HUES48 (cell line): ENCODE data around the gene GMEB2.
"Not testable (repeated sequence)": the region's sequence is repeated elsewhere in the genome, so short reads cannot be mapped to it uniquely, and the experiment has no call there.

Experiments used
- H3K27ac ChIP-seq: one replicate; pipeline ENCODE4 v1.7.0; 2013; ENCODE audit warnings: low read depth, low read length, inconsistent platforms
- H3K27me3 ChIP-seq: 2 replicates; pipeline ENCODE4 v1.6.1; 2013; ENCODE audit warnings: mild to moderate bottlenecking, low read length; ENCODE audit not compliant: control insufficient read depth, insufficient read depth
- H3K36me3 ChIP-seq: 2 replicates; pipeline ENCODE4 v1.6.1; 2013; ENCODE audit warnings: low read length; ENCODE audit not compliant: control insufficient read depth, insufficient read depth
- H3K4me1 ChIP-seq: 2 replicates; pipeline ENCODE4 v1.6.1; 2013; ENCODE audit warnings: mild to moderate bottlenecking, low read length; ENCODE audit not compliant: control insufficient read depth, insufficient read depth
- H3K4me3 ChIP-seq: 2 replicates; pipeline ENCODE4 v1.5.1; 2013; ENCODE audit warnings: mild to moderate bottlenecking, low read depth, low read length
- H3K9ac ChIP-seq: 2 replicates; pipeline ENCODE4 v1.6.1; 2013; ENCODE audit warnings: mild to moderate bottlenecking, low read depth, low read length, moderate library complexity
- H3K9me3 ChIP-seq: 2 replicates; pipeline ENCODE4 v1.6.1; 2013; ENCODE audit warnings: low read length; ENCODE audit not compliant: control insufficient read depth, insufficient read depth

Gene GMEB2

DNA sequence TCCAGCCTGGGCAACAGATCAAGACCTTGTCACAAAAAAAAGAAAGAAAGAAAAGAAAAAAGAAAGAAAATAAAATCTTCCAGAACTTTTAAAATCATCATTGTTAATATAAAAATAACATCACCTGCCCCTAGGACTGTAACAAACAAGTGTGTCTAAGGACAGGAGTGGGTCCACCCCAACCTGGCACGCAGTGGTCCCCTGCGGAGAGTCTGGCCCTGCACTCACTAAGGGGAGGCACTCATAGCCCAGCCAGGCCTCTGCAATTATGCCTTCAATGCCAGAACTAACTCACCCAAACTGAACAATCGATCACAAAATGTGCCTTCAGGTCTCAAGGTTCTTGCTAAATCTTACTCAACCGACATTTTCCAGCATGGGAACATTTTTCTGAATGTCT lies 4.8 kb downstream of the GMEB2 start:
- Histone ChIP-seq H3K9me3 (no peaks in the 10 kb centered on the region), H3K4me1 (no peaks in the 10 kb centered on the region; the same call in 1 of the 2 replicates), H3K27me3 (no peaks in the 10 kb centered on the region), H3K9ac (no peak overlapping the region), H3K36me3 (peaks cover 21% of the 10 kb centered on the region), H3K4me3 (no peak overlapping the region), H3K27ac (no peak overlapping the region)

GRCh38 chr20:63620991-63621390 lies 5.9 kb downstream of the GMEB2 start:
- Histone ChIP-seq H3K9ac (no peak overlapping the region), H3K4me1 (no peaks in the 10 kb centered on the region; the same call in 1 of the 2 replicates)

DNA sequence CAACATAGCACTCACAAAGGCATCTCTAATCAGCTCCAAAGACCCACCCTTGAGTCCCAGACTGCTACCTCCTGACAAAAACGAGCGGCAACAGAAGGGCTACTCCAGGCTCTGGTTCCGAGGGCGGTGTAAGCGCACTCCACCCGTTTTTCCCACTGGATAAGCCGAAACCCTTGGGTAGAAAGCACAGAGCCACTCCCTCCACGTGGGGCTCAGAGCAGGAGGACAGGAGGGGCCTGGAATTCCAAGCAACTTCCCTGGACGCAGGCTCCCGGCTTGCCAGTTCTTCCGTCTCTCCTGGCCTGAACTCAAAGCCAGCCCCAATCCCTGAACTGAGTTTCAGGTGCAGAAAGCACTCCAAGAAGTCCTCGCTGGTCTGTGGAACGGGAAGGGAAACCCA lies 7.4 kb downstream of the GMEB2 start:
- Histone ChIP-seq H3K9me3 (no peaks in the 10 kb centered on the region), H3K4me3 (no peak overlapping the region), H3K36me3 (peaks cover 36% of the 10 kb centered on the region), H3K27me3 (no peaks in the 10 kb centered on the region), H3K27ac (no peak overlapping the region), H3K9ac (no peak overlapping the region), H3K4me1 (no peaks in the 10 kb centered on the region)

More at GRCh38 chr20:63620991-63621390, 5.9 kb downstream of the GMEB2 start:
- no peak overlapping the region for H3K4me3 ChIP-seq
- no peaks in the 10 kb centered on the region for H3K9me3 ChIP-seq
- no peaks in the 10 kb centered on the region for H3K27me3 ChIP-seq
- H3K27ac ChIP-seq: no peak overlapping the region
- peaks cover 30% of the 10 kb centered on the region for H3K36me3 ChIP-seq

DNA sequence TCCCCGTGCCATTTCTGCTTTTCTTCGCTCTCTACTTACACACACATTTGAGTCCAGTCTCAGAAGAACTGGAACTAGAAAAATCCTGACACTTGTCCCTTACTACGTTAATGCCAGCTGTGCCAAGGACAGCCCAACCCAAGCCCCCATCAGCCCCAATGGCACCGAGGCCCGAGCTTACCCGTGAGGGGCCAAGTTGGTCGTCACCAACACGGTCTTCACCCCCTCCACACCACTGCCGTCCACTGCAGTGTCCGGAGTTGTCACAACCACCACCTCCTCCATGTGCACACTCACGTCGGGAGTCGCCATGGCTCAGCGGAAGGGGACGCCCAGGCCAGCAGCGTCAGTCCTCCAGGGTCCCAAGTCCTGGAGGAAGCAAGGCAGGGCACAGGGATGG lies 7.8 kb downstream of the GMEB2 start:
- Histone ChIP-seq H3K27ac (no peak overlapping the region), H3K9ac (no peak overlapping the region), H3K4me3 (no peak overlapping the region), H3K27me3 (no peaks in the 10 kb centered on the region), H3K36me3 (peaks cover 36% of the 10 kb centered on the region), H3K4me1 (no peaks in the 10 kb centered on the region), H3K9me3 (no peaks in the 10 kb centered on the region)

GRCh38 chr20:63618291-63618980 lies 8.5 kb downstream of the GMEB2 start:
- no peak overlapping the region for H3K27ac ChIP-seq
- H3K9ac ChIP-seq: no peak overlapping the region
- no peaks in the 10 kb centered on the region for H3K4me1 ChIP-seq
- no peak overlapping the region for H3K4me3 ChIP-seq
- H3K27me3 ChIP-seq: no peaks in the 10 kb centered on the region
- H3K36me3 ChIP-seq: peaks cover 36% of the 10 kb centered on the region
- H3K9me3 ChIP-seq: no peaks in the 10 kb centered on the region

DNA sequence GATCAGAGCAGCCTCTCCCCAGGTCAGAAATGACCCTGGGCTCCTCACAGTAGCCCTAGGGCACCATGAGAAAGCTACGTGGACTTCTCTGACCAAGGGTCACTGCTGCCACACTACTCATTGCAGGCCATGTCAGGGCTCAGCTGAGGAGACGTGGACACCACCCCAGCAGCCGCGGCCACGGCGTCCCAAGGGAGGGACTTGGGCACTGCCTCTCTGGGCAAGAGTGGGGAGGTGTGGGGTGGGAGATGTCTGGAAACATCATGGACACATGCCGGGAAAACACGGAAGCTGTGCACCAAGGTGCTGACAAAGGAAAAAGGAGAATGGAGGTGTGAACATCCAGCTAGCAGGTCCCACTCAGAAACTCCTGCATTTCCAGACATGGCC lies 9.0 kb downstream of the GMEB2 start:
- Histone ChIP-seq H3K4me1 (no peaks in the 10 kb centered on the region), H3K36me3 (peaks cover 36% of the 10 kb centered on the region), H3K9ac (no peak overlapping the region), H3K27me3 (no peaks in the 10 kb centered on the region), H3K9me3 (no peaks in the 10 kb centered on the region), H3K4me3 (no peak overlapping the region), H3K27ac (no peak overlapping the region)

GRCh38 chr20:63617092-63617875 lies 9.6 kb downstream of the GMEB2 start:
- Histone ChIP-seq H3K9me3 (no peaks in the 10 kb centered on the region), H3K27me3 (no peaks in the 10 kb centered on the region), H3K4me1 (no peaks in the 10 kb centered on the region), H3K36me3 (peaks cover 36% of the 10 kb centered on the region), H3K9ac (no peak overlapping the region), H3K27ac (no peak overlapping the region), H3K4me3 (no peak overlapping the region)

DNA sequence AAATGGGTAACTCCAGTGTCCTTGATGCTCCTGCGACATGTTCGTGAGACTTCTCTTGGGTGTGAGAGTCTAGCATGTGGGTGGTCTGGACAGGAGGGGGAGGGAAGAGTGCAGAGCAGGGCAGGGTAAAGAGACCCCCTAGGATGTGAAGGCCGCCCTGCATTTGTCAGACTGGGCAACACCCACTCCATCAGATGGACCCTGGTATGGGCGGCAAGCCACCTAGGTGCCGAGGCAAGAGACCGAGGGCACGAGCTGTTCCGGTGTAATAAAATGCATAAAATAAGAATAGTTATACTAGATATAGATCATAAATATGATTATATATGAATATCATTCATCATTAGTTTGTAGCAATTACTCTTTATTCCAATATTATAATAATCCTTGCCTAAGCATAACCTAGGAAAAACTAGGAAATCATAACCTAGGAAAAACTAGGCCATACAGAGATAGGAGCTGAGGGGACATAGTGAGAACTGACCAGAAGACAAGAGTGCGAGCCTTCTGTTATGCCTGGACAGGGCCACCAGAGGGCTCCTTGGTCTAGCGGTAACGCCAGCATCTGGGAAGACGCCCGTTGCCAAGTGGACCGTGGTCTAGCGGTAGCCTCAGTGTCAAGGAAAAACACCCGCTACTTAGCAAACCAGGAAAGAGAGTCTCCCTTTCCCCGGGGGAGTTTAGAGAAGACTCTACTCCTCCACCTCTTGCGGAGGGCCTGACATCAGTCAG lies 12.9 kb downstream of the GMEB2 start:
- H3K4me1 ChIP-seq, H3K27ac ChIP-seq, H3K9me3 ChIP-seq, H3K9ac ChIP-seq, H3K27me3 ChIP-seq, H3K4me3 ChIP-seq: not testable (repeated sequence)
- peaks cover 34% of the 10 kb centered on the region for H3K36me3 ChIP-seq

GRCh38 chr20:63612276-63612931 lies 14.5 kb downstream of the GMEB2 start:
- H3K9me3 ChIP-seq: no peaks in the 10 kb centered on the region
- H3K9ac ChIP-seq: no peak overlapping the region
- H3K4me3 ChIP-seq: no peak overlapping the region
- H3K27me3 ChIP-seq: no peaks in the 10 kb centered on the region
- no peak overlapping the region for H3K27ac ChIP-seq
- no peaks in the 10 kb centered on the region for H3K4me1 ChIP-seq
- peaks cover 18% of the 10 kb centered on the region for H3K36me3 ChIP-seq

GRCh38 chr20:63611646-63612045 lies 15.3 kb downstream of the GMEB2 start:
- no peaks in the 10 kb centered on the region for H3K9me3 ChIP-seq
- peaks cover 10% of the 10 kb centered on the region for H3K36me3 ChIP-seq
- no peak overlapping the region for H3K27ac ChIP-seq
- H3K4me1 ChIP-seq: no peaks in the 10 kb centered on the region
- H3K9ac ChIP-seq: no peak overlapping the region
- H3K4me3 ChIP-seq: no peak overlapping the region
- H3K27me3 ChIP-seq: no peaks in the 10 kb centered on the region
